K562 (cell line): Measurements from ENCODE around the gene OXNAD1. TPM values are rescaled to one million over a fixed set of nuclear protein-coding genes. Genes with fewer than 3 reads are reported as not detected.

Source experiments
- AFF1 ChIP-seq, 2 experiments: fragments of 450-650 bp; IDR thresholded peaks; 2 replicates each; pipeline ENCODE4 v1.6.1; 2018; ENCODE audit warnings: mild to moderate bottlenecking in 2 of 2, low read depth in 1 of 2; ENCODE audit not compliant: partially characterized antibody in 2 of 2
- BRD9 ChIP-seq: fragments of 450-650 bp; IDR thresholded peaks from 2 replicates; pipeline ENCODE4 v1.6.1; 2018; ENCODE audit warnings: low read depth; ENCODE audit not compliant: partially characterized antibody
- HMGN3 ChIP-seq: IDR thresholded peaks from 2 replicates; pipeline ENCODE4 v1.6.1; 2011; ENCODE audit warnings: borderline replicate concordance, low read depth, mild to moderate bottlenecking, mixed read lengths, low read length; ENCODE audit not compliant: insufficient read length; ENCODE audit errors: extremely low read depth
- IRF1 ChIP-seq: sonication (generic); formaldehyde crosslinking; IDR thresholded peaks from 2 replicates; pipeline ENCODE4 v1.8.0; 2022; ENCODE audit warnings: missing genetic modification reagents, mild to moderate bottlenecking, borderline replicate concordance
- KDM1A ChIP-seq, 2 experiments: fragments of 450-650 bp; IDR thresholded peaks; 2 replicates each; pipeline ENCODE4 v1.6.1; 2016; ENCODE audit warnings: mild to moderate bottlenecking in 2 of 2
- KLF1 ChIP-seq: fragments of 450-650 bp; IDR thresholded peaks from 2 replicates; pipeline ENCODE4 v1.6.1; 2016; ENCODE audit warnings: missing genetic modification characterization, missing compliant biosample characterization
- NR2C2 ChIP-seq, 2 experiments: fragments of 200-800 bp in 1 of 2; sonication (Bioruptor generic) in 1 of 2; sonication (generic) in 1 of 2; formaldehyde crosslinking in 1 of 2; IDR thresholded peaks; 2 replicates each; pipeline versions ENCODE4 v1.6.1 to v1.8.0; 2016 to 2022; ENCODE audit warnings: mild to moderate bottlenecking in 1 of 2, missing compliant biosample characterization in 1 of 2, missing genetic modification characterization in 1 of 2, missing genetic modification reagents in 1 of 2
- POLR2B ChIP-seq: fragments of 450-650 bp; IDR thresholded peaks from 2 replicates; pipeline ENCODE4 v1.6.1; 2018; ENCODE audit warnings: low read depth; ENCODE audit not compliant: partially characterized antibody
- PURB ChIP-seq: sonication (generic); formaldehyde crosslinking; IDR thresholded peaks from 2 replicates; pipeline ENCODE4 v1.9.0; 2021; ENCODE audit warnings: low read depth, mild to moderate bottlenecking, missing genetic modification reagents
- RB1 ChIP-seq: fragments of 450-650 bp; IDR thresholded peaks from 2 replicates; pipeline ENCODE4 v1.6.1; 2017; ENCODE audit warnings: low read depth, mild to moderate bottlenecking
- RHOXF2B ChIP-seq: fragments of 250-450 bp; sonication (Bioruptor Pico); conservative IDR thresholded peaks from 2 replicates; pipeline ENCODE4 v1.5.1; 2021
- TAL1 ChIP-seq: fragments of 450-650 bp; IDR thresholded peaks from 2 replicates; pipeline ENCODE4 v1.6.1; 2016; ENCODE audit warnings: mild to moderate bottlenecking
- ZNF398 ChIP-seq: fragments of 250-450 bp; sonication (Bioruptor Pico); IDR thresholded peaks from 2 replicates; pipeline ENCODE4 v1.8.0; 2021; ENCODE audit warnings: moderate library complexity, mild to moderate bottlenecking, inconsistent platforms
- ZNF764 ChIP-seq: fragments of 250-450 bp; sonication (Bioruptor Pico); IDR thresholded peaks from 2 replicates; pipeline ENCODE4 v1.4.0; 2020; ENCODE audit warnings: low read depth, mild to moderate bottlenecking, moderate library complexity
- polyA plus RNA-seq, 8 experiments: library from polyadenylated mRNA; depleted of rRNA in 4 of 8; stranded (reverse) in 5 of 8; unstranded in 3 of 8; fragments of >200 nt; fragmentation: Nextera tagmentation in 2 of 8; fragmentation: Illumina TruSeq in 1 of 8; extraction: Ambion mirVana in 2 of 8; extraction: Trizol in 1 of 8; gene quantifications; 2 replicates each; pipeline versions ENCODE4 v1.2.1 to v1.2.3, GENCODE V29; 2011 to 2014; ENCODE audit warnings: inconsistent platforms in 1 of 8, missing spikeins in 1 of 8
- total RNA-seq, 7 experiments: library from RNA; depleted of rRNA in 6 of 7; stranded (reverse); fragments of >200 nt in 6 of 7; fragmentation: Illumina TruSeq in 2 of 7; extraction: Trizol in 2 of 7; gene quantifications; 2 replicates each; pipeline versions ENCODE4 v1.2.1 to v1.2.3, GENCODE V29; 2011 to 2021; ENCODE audit warnings: low replicate concordance in 1 of 7
- TF ChIP-seq, protein P1 (sequence below): IDR thresholded peaks from 3 replicates; pipeline ENCODE4 v1.6.1; 2011; ENCODE audit warnings: borderline replicate concordance, mild to moderate bottlenecking, moderate library complexity; ENCODE audit not compliant: insufficient read length; ENCODE audit errors: extremely low read depth

The OXNAD1 gene
- total and polyA plus RNA-seq, 9 of the 15 experiments (the other 6 are each of a cell fraction or from before 2014, with no cell fraction given) = 12.8 to 44.4 (median 41.1) TPM

- no peak for TF ChIP-seq ZNF398
- no peak for TF ChIP-seq IRF1
- peak; percentile 99 for TF ChIP-seq TAL1
- TF ChIP-seq KLF1 = no peak
- TF ChIP-seq, protein P1, sequence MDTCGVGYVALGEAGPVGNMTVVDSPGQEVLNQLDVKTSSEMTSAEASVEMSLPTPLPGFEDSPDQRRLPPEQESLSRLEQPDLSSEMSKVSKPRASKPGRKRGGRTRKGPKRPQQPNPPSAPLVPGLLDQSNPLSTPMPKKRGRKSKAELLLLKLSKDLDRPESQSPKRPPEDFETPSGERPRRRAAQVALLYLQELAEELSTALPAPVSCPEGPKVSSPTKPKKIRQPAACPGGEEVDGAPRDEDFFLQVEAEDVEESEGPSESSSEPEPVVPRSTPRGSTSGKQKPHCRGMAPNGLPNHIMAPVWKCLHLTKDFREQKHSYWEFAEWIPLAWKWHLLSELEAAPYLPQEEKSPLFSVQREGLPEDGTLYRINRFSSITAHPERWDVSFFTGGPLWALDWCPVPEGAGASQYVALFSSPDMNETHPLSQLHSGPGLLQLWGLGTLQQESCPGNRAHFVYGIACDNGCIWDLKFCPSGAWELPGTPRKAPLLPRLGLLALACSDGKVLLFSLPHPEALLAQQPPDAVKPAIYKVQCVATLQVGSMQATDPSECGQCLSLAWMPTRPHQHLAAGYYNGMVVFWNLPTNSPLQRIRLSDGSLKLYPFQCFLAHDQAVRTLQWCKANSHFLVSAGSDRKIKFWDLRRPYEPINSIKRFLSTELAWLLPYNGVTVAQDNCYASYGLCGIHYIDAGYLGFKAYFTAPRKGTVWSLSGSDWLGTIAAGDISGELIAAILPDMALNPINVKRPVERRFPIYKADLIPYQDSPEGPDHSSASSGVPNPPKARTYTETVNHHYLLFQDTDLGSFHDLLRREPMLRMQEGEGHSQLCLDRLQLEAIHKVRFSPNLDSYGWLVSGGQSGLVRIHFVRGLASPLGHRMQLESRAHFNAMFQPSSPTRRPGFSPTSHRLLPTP = no peak
- TF ChIP-seq POLR2B = no peak
- peak; percentile 94 to 96 for TF ChIP-seq KDM1A (IDR thresholded peaks at IDR 0.05)
- TF ChIP-seq BRD9 = peak; percentile 34
- no peak for TF ChIP-seq PURB (CRISPR knock-in tag)
- peak; percentile 70 for TF ChIP-seq RB1
- no peak for TF ChIP-seq NR2C2 (CRISPR knock-in tag; IDR thresholded peaks at IDR 0.05)
- TF ChIP-seq NR2C2 (tag; IDR thresholded peaks at IDR 0.05) = peak; percentile 39; the same call in 1 of the 2 replicates
- no peak for TF ChIP-seq ZNF764 (CRISPR knock-in tag)
- peak in 1 of 2 experiments; percentile 50 for TF ChIP-seq AFF1 (IDR thresholded peaks at IDR 0.05; ENCODE audit: low read depth in 1 of 2, partially characterized antibody in 2 of 2)
- TF ChIP-seq HMGN3 = peak; percentile 58
- no peak for TF ChIP-seq RHOXF2B (CRISPR knock-in tag)
These were observed 39.3 kb downstream of the OXNAD1 start (continued) for GRCh38 chr3:16304061-16305010.
